GM19397 (cell line): ENCODE results near the gene CNPPD1.

ENCODE experiments used
- ATAC-seq: cut with Tn5 transposase; IDR thresholded peaks from one replicate; pipeline ENCODE4 v1.9.1; 2021; ENCODE audit warnings: mild to moderate bottlenecking, moderate library complexity; ENCODE audit not compliant: unreplicated experiment

CNPPD1 gene

GRCh38 chr2:219123356-219124135 is 53.2 kb downstream of the CNPPD1 start:
- no peak for ATAC-seq

GRCh38 chr2:219122202-219122980 is 54.3 kb downstream of the CNPPD1 start:
- ATAC-seq: no peak
